GM18505 (cell line): ENCODE data around the gene SLC35F5.
A peak's percentile ranks its signal among the peaks of the same experiment; 100 is the strongest.

Experiments
- ATAC-seq: cut with Tn5 transposase; IDR thresholded peaks from one replicate; pipeline ENCODE4 v1.9.1; 2021; ENCODE audit not compliant: unreplicated experiment
- POLR2A ChIP-seq: IDR thresholded peaks from 4 replicates; pipeline ENCODE4 v1.6.1; 2011; ENCODE audit warnings: borderline replicate concordance; ENCODE audit not compliant: insufficient read depth, insufficient read length; ENCODE audit errors: extremely low read depth

The SLC35F5 gene

GRCh38 chr2:113767811-113768460, 11.5 kb upstream of the SLC35F5 start:
- no peak for ATAC-seq
- TF ChIP-seq POLR2A = no peak

GRCh38 chr2:113765276-113765675, 8.8 kb upstream of the SLC35F5 start:
- no peak for TF ChIP-seq POLR2A

GRCh38 chr2:113762377-113763118, 6.1 kb upstream of the SLC35F5 start:
- ATAC-seq = no peak
- no peak for TF ChIP-seq POLR2A

More at GRCh38 chr2:113765276-113765675, 8.8 kb upstream of the SLC35F5 start:
- no peak for ATAC-seq

- TF ChIP-seq POLR2A = no peak
These were observed 4.0 kb upstream of the SLC35F5 start for GRCh38 chr2:113760400-113760799.

GRCh38 chr2:113757138-113757657, 756 bp upstream of the SLC35F5 start:
- no peak for ATAC-seq
- TF ChIP-seq POLR2A = no peak

More at GRCh38 chr2:113760400-113760799, 4.0 kb upstream of the SLC35F5 start:
- no peak for ATAC-seq

- peak; percentile 45 for ATAC-seq
- TF ChIP-seq POLR2A = no peak
These were observed 547 bp downstream of the SLC35F5 start for GRCh38 chr2:113755835-113756354.

- no peak for ATAC-seq
These were observed 1.2 kb downstream of the SLC35F5 start for GRCh38 chr2:113755035-113755834.

GRCh38 chr2:113754160-113754559, 2.3 kb downstream of the SLC35F5 start:
- no peak for TF ChIP-seq POLR2A
- ATAC-seq = no peak

More at GRCh38 chr2:113755035-113755834, 1.2 kb downstream of the SLC35F5 start:
- TF ChIP-seq POLR2A = no peak

GRCh38 chr2:113750385-113750784, 6.1 kb downstream of the SLC35F5 start:
- TF ChIP-seq POLR2A = no peak
- ATAC-seq = no peak

- ATAC-seq = no peak
These were observed 15.4 kb downstream of the SLC35F5 start for GRCh38 chr2:113741091-113741490.

GRCh38 chr2:113739849-113740248, 16.6 kb downstream of the SLC35F5 start:
- no peak for TF ChIP-seq POLR2A
- no peak for ATAC-seq

More at GRCh38 chr2:113741091-113741490, 15.4 kb downstream of the SLC35F5 start:
- TF ChIP-seq POLR2A = no peak

- ATAC-seq = peak; percentile 93
- no peak for TF ChIP-seq POLR2A
These were observed 22.3 kb downstream of the SLC35F5 start for GRCh38 chr2:113734185-113734584.

GRCh38 chr2:113724010-113724409, 32.4 kb downstream of the SLC35F5 start:
- no peak for ATAC-seq
- TF ChIP-seq POLR2A = no peak
